Thoracic aorta (tissue), 2 donors: ENCODE measurements around the gene NHS. TPM values are rescaled to one million over a fixed set of nuclear protein-coding genes. Genes with fewer than 3 reads are reported as not detected.

Source experiments
- ATAC-seq: fragments of 150-250 bp; one replicate; pipeline ENCODE4 v1.8.0; 2017; ENCODE audit warnings: low read depth; ENCODE audit not compliant: insufficient number of reproducible peaks, low FRiP score
- DNase-seq: peaks from one replicate; pipeline ENCODE4 v3.0.0-alpha.2; 2020; ENCODE audit warnings: low spot score
- H3K27ac ChIP-seq, 2 donors: fragments of 200-600 bp; sonication (generic); 1 replicate in 1 of 2; 2 replicates in 1 of 2; pipeline ENCODE4 v1.5.1; 2016; ENCODE audit warnings: mild to moderate bottlenecking in 2 of 2, moderate library complexity in 2 of 2
- H3K27me3 ChIP-seq: fragments of 200-600 bp; sonication (generic); replicated peaks from 2 replicates; pipeline ENCODE4 v1.6.0; 2016; ENCODE audit warnings: mild to moderate bottlenecking; ENCODE audit not compliant: insufficient read depth
- H3K36me3 ChIP-seq: fragments of 200-600 bp; sonication (generic); one replicate; pipeline ENCODE4 v1.5.1; 2016
- H3K4me1 ChIP-seq, 2 donors: fragments of 200-600 bp; sonication (generic); 1 replicate in 1 of 2; 2 replicates in 1 of 2; pipeline versions ENCODE4 v1.5.1 to v1.6.0; 2016; ENCODE audit warnings: low read depth in 2 of 2, mild to moderate bottlenecking in 1 of 2; ENCODE audit not compliant: control insufficient read depth in 1 of 2
- H3K4me3 ChIP-seq: fragments of 200-600 bp; sonication (generic); 2 replicates; pipeline ENCODE4 v1.5.1; 2016; ENCODE audit warnings: mild to moderate bottlenecking
- H3K9me3 ChIP-seq: fragments of 200-600 bp; sonication (generic); 2 replicates; pipeline ENCODE4 v1.5.1; 2016
- CTCF ChIP-seq: fragments of 200-600 bp; sonication (generic); IDR thresholded peaks from one replicate; pipeline ENCODE4 v1.5.1; 2019; ENCODE audit warnings: antibody characterized with exemption
- total RNA-seq, 2 donors: library from RNA; depleted of rRNA; stranded (reverse); fragments of >200 nt; gene quantifications; one replicate each; pipeline versions ENCODE4 v1.1.0 to v1.2.3, GENCODE V29; 2016

The NHS gene
- total RNA-seq, 2 donors from 2014 or later, result 23.3 to 29.6 TPM

GRCh38 chrX:17740137-17741122 lies 365.4 kb downstream of the NHS start:
- ATAC-seq (no peak), DNase-seq (no peak)
- Histone ChIP-seq H3K4me3 (no peak overlapping the region), H3K9me3 (no peaks in the 10 kb centered on the region), H3K4me1 (peaks cover 0 to 9% of the 10 kb centered on the region in 2 donors), H3K36me3 (no peaks in the 10 kb centered on the region), H3K27me3 (no peaks in the 10 kb centered on the region), H3K27ac (no peak overlapping the region)
- TF ChIP-seq CTCF, result no peak

GRCh38 chrX:17741123-17741511 lies 366.1 kb downstream of the NHS start:
- Histone ChIP-seq H3K27me3 (no peaks in the 10 kb centered on the region), H3K36me3 (no peaks in the 10 kb centered on the region), H3K4me1 (peaks cover 0 to 9% of the 10 kb centered on the region in 2 donors), H3K27ac (no peak overlapping the region), H3K4me3 (no peak overlapping the region), H3K9me3 (no peaks in the 10 kb centered on the region)
- TF ChIP-seq CTCF, result no peak
- DNase-seq (no peak), ATAC-seq (no peak)

- H3K9me3 ChIP-seq, result no peaks in the 10 kb centered on the region
- no peaks in the 10 kb centered on the region for H3K27me3 ChIP-seq
- H3K4me1 ChIP-seq, result peaks cover 0 to 7% of the 10 kb centered on the region in 2 donors
- no peaks in the 10 kb centered on the region for H3K36me3 ChIP-seq
- ATAC-seq, result no peak
- H3K4me3 ChIP-seq, result no peak overlapping the region
- no peak for DNase-seq
- no peak overlapping the region for H3K27ac ChIP-seq
- no peak for TF ChIP-seq CTCF
Observed at GRCh38 chrX:17743913-17744312, 368.9 kb downstream of the NHS start.

- Histone ChIP-seq H3K27me3 (no peaks in the 10 kb centered on the region), H3K4me1 (no peaks in the 10 kb centered on the region), H3K36me3 (peaks cover 2% of the 10 kb centered on the region), H3K4me3 (no peak overlapping the region), H3K27ac (no peak overlapping the region), H3K9me3 (no peaks in the 10 kb centered on the region)
- DNase-seq, result no peak
- no peak for TF ChIP-seq CTCF
- ATAC-seq, result no peak
Observed at GRCh38 chrX:17744896-17745523, 370.0 kb downstream of the NHS start.

GRCh38 chrX:17747692-17748091 lies 372.7 kb downstream of the NHS start:
- ATAC-seq, result no peak
- H3K4me1 ChIP-seq, result no peaks in the 10 kb centered on the region
- H3K9me3 ChIP-seq, result no peaks in the 10 kb centered on the region
- DNase-seq, result no peak
- H3K4me3 ChIP-seq, result no peak overlapping the region
- H3K27me3 ChIP-seq, result no peaks in the 10 kb centered on the region
- peaks cover 9% of the 10 kb centered on the region for H3K36me3 ChIP-seq
- H3K27ac ChIP-seq, result no peak overlapping the region
- no peak for TF ChIP-seq CTCF
